ENCODE results near the gene CAMK1D. TPM values are rescaled to one million over a fixed set of nuclear protein-coding genes. Genes with fewer than 3 reads are reported as not detected.
"Not testable (repeated sequence)": the region's sequence is repeated elsewhere in the genome, so short reads cannot be mapped to it uniquely, and the experiment has no call there.

CAMK1D gene
- total RNA-seq, 1 donor from 2014 or later, result 0.64 TPM

- DNase-seq (ENCODE audit: low read depth in 2 of 2), result no peak
Observed at GRCh38 chr10:12491491-12491890, 142.1 kb downstream of the CAMK1D start.

- no peak for DNase-seq (ENCODE audit: low read depth in 2 of 2)
Observed at GRCh38 chr10:12492016-12492415, 142.7 kb downstream of the CAMK1D start.

GRCh38 chr10:12497046-12497445 is 147.7 kb downstream of the CAMK1D start:
- DNase-seq (ENCODE audit: low read depth in 2 of 2), result not testable (repeated sequence)

GRCh38 chr10:12499076-12499986 is 150.0 kb downstream of the CAMK1D start:
- DNase-seq (ENCODE audit: low read depth in 2 of 2), result no peak

- peak; percentile 8 to 14 for DNase-seq (ENCODE audit: low read depth in 2 of 2)
Observed at GRCh38 chr10:12500381-12501303, 151.3 kb downstream of the CAMK1D start.

- DNase-seq (ENCODE audit: low read depth in 2 of 2), result no peak
Observed at GRCh38 chr10:12501324-12501723, 152.0 kb downstream of the CAMK1D start.

- no peak for DNase-seq (ENCODE audit: low read depth in 2 of 2)
Observed at GRCh38 chr10:12501841-12502525, 152.6 kb downstream of the CAMK1D start.

GRCh38 chr10:12502526-12503274 is 153.4 kb downstream of the CAMK1D start:
- no peak for DNase-seq (ENCODE audit: low read depth in 2 of 2)

- DNase-seq (ENCODE audit: low read depth in 2 of 2), result no peak
Observed at GRCh38 chr10:12503311-12503710, 154.0 kb downstream of the CAMK1D start.

- no peak for DNase-seq (ENCODE audit: low read depth in 2 of 2)
Observed at GRCh38 chr10:12504176-12504575, 154.8 kb downstream of the CAMK1D start.

- DNase-seq (ENCODE audit: low read depth in 2 of 2), result no peak
Observed at GRCh38 chr10:12504628-12505027, 155.3 kb downstream of the CAMK1D start.

- no peak for DNase-seq (ENCODE audit: low read depth in 2 of 2)
Observed at GRCh38 chr10:12505683-12506082, 156.3 kb downstream of the CAMK1D start.

GRCh38 chr10:12507165-12507850 is 158.0 kb downstream of the CAMK1D start:
- no peak for DNase-seq (ENCODE audit: low read depth in 2 of 2)

GRCh38 chr10:12508165-12508564 is 158.8 kb downstream of the CAMK1D start:
- DNase-seq (ENCODE audit: low read depth in 2 of 2), result no peak

GRCh38 chr10:12509016-12509793 is 159.9 kb downstream of the CAMK1D start:
- no peak for DNase-seq (ENCODE audit: low read depth in 2 of 2)

- no peak for DNase-seq (ENCODE audit: low read depth in 2 of 2)
Observed at GRCh38 chr10:12509794-12510100, 160.4 kb downstream of the CAMK1D start.

- peak in 1 of 2 donors; percentile 1 for DNase-seq (ENCODE audit: low read depth in 2 of 2)
Observed at GRCh38 chr10:12510501-12510941, 161.2 kb downstream of the CAMK1D start.

GRCh38 chr10:12510984-12511383 is 161.6 kb downstream of the CAMK1D start:
- no peak for DNase-seq (ENCODE audit: low read depth in 2 of 2)

- no peak for DNase-seq (ENCODE audit: low read depth in 2 of 2)
Observed at GRCh38 chr10:12511651-12512050, 162.3 kb downstream of the CAMK1D start.
